Chondrocyte (in vitro differentiated cells): ENCODE results near the gene OSER1. TPM values are rescaled to one million over a fixed set of nuclear protein-coding genes. Genes with fewer than 3 reads are reported as not detected.
A peak's percentile ranks its signal among the peaks of the same experiment; 100 is the strongest.
"Not testable (repeated sequence)": the region's sequence is repeated elsewhere in the genome, so short reads cannot be mapped to it uniquely, and the experiment has no call there.

Experiments used
- DNase-seq: peaks from one replicate; pipeline ENCODE4 v3.0.0; 2021; ENCODE audit warnings: mixed read lengths, low spot score
- H3K27ac Mint-ChIP-seq: one replicate; pipeline ENCODE4 v1.8.0; 2021; ENCODE audit warnings: mild to moderate bottlenecking, moderate library complexity, mixed read lengths; ENCODE audit not compliant: unreplicated experiment
- H3K27me3 Mint-ChIP-seq: 2 replicates; pipeline ENCODE4 v1.8.0; 2021; ENCODE audit warnings: low read depth, mixed read lengths
- H3K36me3 Mint-ChIP-seq: 2 replicates; pipeline ENCODE4 v1.8.0; 2021; ENCODE audit warnings: low read depth, mixed read lengths
- H3K4me1 Mint-ChIP-seq: 2 replicates; pipeline ENCODE4 v1.8.0; 2021; ENCODE audit warnings: low read depth, mild to moderate bottlenecking, mixed read lengths
- H3K4me3 Mint-ChIP-seq: one replicate; pipeline ENCODE4 v1.8.0; 2021; ENCODE audit warnings: mild to moderate bottlenecking, moderate library complexity, mixed read lengths; ENCODE audit not compliant: unreplicated experiment
- H3K9me3 Mint-ChIP-seq: 2 replicates; pipeline ENCODE4 v1.8.0; 2021; ENCODE audit warnings: low read depth, mixed read lengths
- CTCF ChIP-seq: fragments of 200-600 bp; sonication (generic); IDR thresholded peaks from 2 replicates; pipeline ENCODE4 v1.5.0; 2021; ENCODE audit warnings: antibody characterized with exemption, mild to moderate bottlenecking, moderate library complexity
- total RNA-seq: library from RNA; stranded (reverse); gene quantifications from 3 replicates; pipeline ENCODE4 v1.2.1, GENCODE V29; 2021

Gene OSER1
- total RNA-seq, 1 donor from 2014 or later: 30.3 TPM

- not testable (repeated sequence) for H3K36me3 Mint-ChIP-seq, DNase-seq, H3K27ac Mint-ChIP-seq, H3K9me3 Mint-ChIP-seq, H3K4me3 Mint-ChIP-seq, H3K27me3 Mint-ChIP-seq
- H3K4me1 Mint-ChIP-seq: peaks cover 40% of the 10 kb centered on the region
- TF ChIP-seq CTCF: peak; percentile 94
Measured at GRCh38 chr20:44190197-44190852, 20.2 kb downstream of the OSER1 start.

GRCh38 chr20:44188752-44189151 lies 21.8 kb downstream of the OSER1 start:
- TF ChIP-seq CTCF: no peak
- H3K4me1 Mint-ChIP-seq: peaks cover 55% of the 10 kb centered on the region
- no peaks in the 10 kb centered on the region for H3K27me3 Mint-ChIP-seq
- H3K4me3 Mint-ChIP-seq: no peak overlapping the region
- peak overlapping the region; percentile 89 for H3K27ac Mint-ChIP-seq
- H3K36me3 Mint-ChIP-seq: peaks cover 3% of the 10 kb centered on the region
- no peak for DNase-seq
- no peaks in the 10 kb centered on the region for H3K9me3 Mint-ChIP-seq

- Mint-ChIP-seq H3K4me1 (peaks cover 62% of the 10 kb centered on the region), H3K9me3 (no peaks in the 10 kb centered on the region), H3K36me3 (peaks cover 3% of the 10 kb centered on the region), H3K27ac (peak overlapping the region; percentile 89), H3K4me3 (peak overlapping the region; percentile 91), H3K27me3 (no peaks in the 10 kb centered on the region)
- DNase-seq: no peak
- no peak for TF ChIP-seq CTCF
Measured at GRCh38 chr20:44187772-44188709, 22.5 kb downstream of the OSER1 start.

GRCh38 chr20:44187054-44187771 lies 23.4 kb downstream of the OSER1 start, which contains the start of gene JPH2:
Gene JPH2 (minus strand): TSS chr20:44187188. CDS start chr20:44186705, 483 bp downstream.
- Mint-ChIP-seq H3K27ac (peak within 1 kb of the TSS; percentile 89), H3K9me3 (no peaks in the 10 kb centered on the region)

More at GRCh38 chr20:44187054-44187771, 23.4 kb downstream of the OSER1 start, which contains the start of gene JPH2:
- no peak for DNase-seq
- no peak for TF ChIP-seq CTCF
- H3K4me3 Mint-ChIP-seq: peak within 1 kb of the TSS; percentile 91
- H3K36me3 Mint-ChIP-seq: peaks cover 3% of the 10 kb centered on the region
- no peaks in the 10 kb centered on the region for H3K27me3 Mint-ChIP-seq
- peaks cover 71% of the 10 kb centered on the region for H3K4me1 Mint-ChIP-seq
